ENCODE data around the gene PRKAG2. TPM values are rescaled to one million over a fixed set of nuclear protein-coding genes. Genes with fewer than 3 reads are reported as not detected.

The PRKAG2 gene
- total and polyA plus RNA-seq, 10 donors: 15.8 to 50.9 (median 32.8) TPM

- H3K4me1 ChIP-seq: peaks cover 0 to 39% (median 15%) of the 10 kb centered on the region in 6 donors
These were observed 195.2 kb downstream of the PRKAG2 start for GRCh38 chr7:151681726-151682125.

GRCh38 chr7:151680810-151681209 lies 196.1 kb downstream of the PRKAG2 start:
- H3K36me3 ChIP-seq: no peaks in the 10 kb centered on the region
- 72 to 86% (median 80%) methylated on average over 6 to 7 of the region's 7 CpGs for WGBS, 5 donors

More at GRCh38 chr7:151681726-151682125, 195.2 kb downstream of the PRKAG2 start:
- TF ChIP-seq POLR2AphosphoS5 (IDR thresholded peaks at IDR 0.05) (no peak), CTCF (IDR thresholded peaks at IDR 0.05 in 8 of 11, conservative IDR thresholded peaks at IDR 0.05 in 3 of 11) (no peak), POLR2A (IDR thresholded peaks at IDR 0.05) (no peak)
- Histone ChIP-seq H3K27ac (no peak overlapping the region), H3K36me3 (no peaks in the 10 kb centered on the region), H3K9me3 (no peaks in the 10 kb centered on the region), H3K27me3 (replicated peaks in 1 of 7) (no peaks in the 10 kb centered on the region), H3K4me3 (no peak overlapping the region)
- no peak for DNase-seq
- intact Hi-C loops (cut with DNase I; ENCODE audit: low total_unique reads): no loop called here
- WGBS, 5 donors: 82 to 91% (median 88%) methylated on average over 3 of the region's 3 CpGs

DNA sequence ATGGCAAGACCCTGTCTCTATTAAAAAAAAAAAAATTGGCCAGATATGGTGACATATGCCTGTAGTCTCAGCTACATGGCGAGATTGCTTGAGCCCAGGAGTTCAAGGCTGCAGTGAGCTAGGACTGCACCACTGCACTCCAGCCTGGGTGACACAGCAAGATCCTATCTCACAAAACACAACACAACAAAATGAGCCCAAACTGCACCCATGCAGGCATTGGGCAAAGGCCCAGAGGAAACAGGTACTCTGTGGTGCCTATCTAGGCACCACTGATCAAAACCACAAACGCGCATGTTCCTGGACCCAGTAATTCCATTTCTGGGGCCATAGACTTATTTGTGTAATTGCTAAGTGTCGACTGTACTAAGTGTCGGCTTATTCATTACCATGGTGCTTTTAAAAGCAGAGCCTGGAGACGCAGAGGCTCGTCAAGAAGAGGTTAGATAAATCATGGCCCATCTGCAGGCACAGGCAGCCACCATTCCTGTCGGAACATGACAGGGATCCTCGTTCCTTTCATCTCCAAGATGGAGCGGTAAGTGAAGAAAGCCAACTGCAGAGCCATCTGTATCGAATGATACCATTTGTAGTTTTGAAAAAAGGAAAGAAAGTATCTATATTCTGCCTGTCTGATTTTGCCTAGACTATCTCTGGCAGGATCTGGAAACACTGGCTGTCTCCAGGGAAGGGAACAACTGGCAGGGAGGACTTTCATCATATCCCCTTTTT lies 196.9 kb downstream of the PRKAG2 start:
- intact Hi-C loops (cut with DNase I; ENCODE audit: low total_unique reads): no loop called here
- TF ChIP-seq CTCF (IDR thresholded peaks at IDR 0.05 in 8 of 11, conservative IDR thresholded peaks at IDR 0.05 in 3 of 11): no peak

More at GRCh38 chr7:151680810-151681209, 196.1 kb downstream of the PRKAG2 start:
- DNase-seq: no peak
- Histone ChIP-seq H3K4me1 (peaks cover 0 to 30% (median 14%) of the 10 kb centered on the region in 6 donors), H3K9me3 (no peaks in the 10 kb centered on the region), H3K27ac (peak overlapping the region in 6 of 8 donors; percentile 32 to 73 (median 68)), H3K4me3 (no peak overlapping the region), H3K27me3 (replicated peaks in 1 of 7) (no peaks in the 10 kb centered on the region)
- TF ChIP-seq CTCF (IDR thresholded peaks at IDR 0.05 in 8 of 11, conservative IDR thresholded peaks at IDR 0.05 in 3 of 11): no peak
- peak; percentile 2 to 38 (median 37) for TF ChIP-seq POLR2AphosphoS5 (IDR thresholded peaks at IDR 0.05)
- no peak for TF ChIP-seq POLR2A (IDR thresholded peaks at IDR 0.05)
- intact Hi-C loops (cut with DNase I; ENCODE audit: low total_unique reads): no loop called here

GRCh38 chr7:151679071-151679708 lies 197.7 kb downstream of the PRKAG2 start:
- H3K27me3 ChIP-seq (replicated peaks in 1 of 7): no peaks in the 10 kb centered on the region
- H3K9me3 ChIP-seq: no peaks in the 10 kb centered on the region
- no peak overlapping the region for H3K27ac ChIP-seq
- 19 to 25% (median 22%) methylated on average over 4 to 8 of the region's 8 CpGs for WGBS, 5 donors
- no peak for DNase-seq
- H3K4me1 ChIP-seq: peaks cover 0 to 34% (median 16%) of the 10 kb centered on the region in 6 donors
- TF ChIP-seq POLR2A (IDR thresholded peaks at IDR 0.05) (no peak), CTCF (IDR thresholded peaks at IDR 0.05 in 8 of 11, conservative IDR thresholded peaks at IDR 0.05 in 3 of 11) (no peak), POLR2AphosphoS5 (IDR thresholded peaks at IDR 0.05) (no peak)
- peaks cover 0 to 15% (median 2%) of the 10 kb centered on the region in 6 donors for H3K36me3 ChIP-seq
- intact Hi-C loops (cut with DNase I; ENCODE audit: low total_unique reads): no loop called here
- H3K4me3 ChIP-seq: no peak overlapping the region

More for the DNA sequence above, 196.9 kb downstream of the PRKAG2 start:
- H3K9me3 ChIP-seq: no peaks in the 10 kb centered on the region
- no peak overlapping the region for H3K4me3 ChIP-seq
- no peaks in the 10 kb centered on the region for H3K27me3 ChIP-seq (replicated peaks in 1 of 7)
- peaks cover 0 to 33% (median 15%) of the 10 kb centered on the region in 6 donors for H3K4me1 ChIP-seq
- peak overlapping the region in 6 of 8 donors; percentile 32 to 73 (median 68) for H3K27ac ChIP-seq
- WGBS, 5 donors: 70 to 82% (median 78%) methylated on average over 11 of the region's 11 CpGs
- no peak for DNase-seq
- H3K36me3 ChIP-seq: peaks cover 0 to 7% (median 0%) of the 10 kb centered on the region in 6 donors
